K562 (cell line): ENCODE results near the gene C11orf98. TPM values are rescaled to one million over a fixed set of nuclear protein-coding genes. Genes with fewer than 3 reads are reported as not detected.

Experiments used
- CREB1 ChIP-seq, 2 experiments: sonication (generic) in 1 of 2; formaldehyde crosslinking in 1 of 2; IDR thresholded peaks; 2 replicates each; pipeline versions ENCODE4 v1.6.1 to v1.8.0; 2012 to 2022; ENCODE audit warnings: inconsistent platforms in 1 of 2, mild to moderate bottlenecking in 1 of 2, missing genetic modification reagents in 1 of 2, moderate library complexity in 1 of 2
- CREM ChIP-seq: IDR thresholded peaks from 2 replicates; pipeline ENCODE4 v1.6.1; 2014; ENCODE audit warnings: antibody characterized with exemption, low read depth
- CXXC5 ChIP-seq: fragments of 250-450 bp; sonication (Bioruptor Pico); IDR thresholded peaks from 2 replicates; pipeline ENCODE4 v1.8.0; 2022; ENCODE audit warnings: inconsistent platforms, mild to moderate bottlenecking, moderate library complexity
- ERF ChIP-seq: fragments of 450-650 bp; formaldehyde crosslinking; IDR thresholded peaks from 2 replicates; pipeline ENCODE4 v1.4.0; 2020; ENCODE audit warnings: mild to moderate bottlenecking, mixed read lengths
- FOSL1 ChIP-seq: fragments of 200-800 bp; sonication (Bioruptor generic); conservative IDR thresholded peaks from 2 replicates; pipeline ENCODE4 v1.6.1; 2016; ENCODE audit warnings: missing genetic modification characterization, missing compliant biosample characterization
- FOXK2 ChIP-seq, 2 experiments: fragments of 450-650 bp; IDR thresholded peaks in 1 of 2; conservative IDR thresholded peaks in 1 of 2; 2 replicates each; pipeline ENCODE4 v1.6.1; 2016; ENCODE audit warnings: low read depth in 2 of 2, mild to moderate bottlenecking in 1 of 2
- GABPB2 ChIP-seq: fragments of 250-450 bp; sonication (Bioruptor Pico); conservative IDR thresholded peaks from 2 replicates; pipeline ENCODE4 v1.5.1; 2021; ENCODE audit warnings: mild to moderate bottlenecking
- GMEB1 ChIP-seq: fragments of 250-450 bp; sonication (Bioruptor Pico); IDR thresholded peaks from 2 replicates; pipeline ENCODE4 v1.4.0; 2020; ENCODE audit warnings: mild to moderate bottlenecking
- KDM4B ChIP-seq, 2 experiments: fragments of 450-650 bp in 1 of 2; sonication (generic) in 1 of 2; IDR thresholded peaks; 2 replicates each; pipeline ENCODE4 v1.6.1; 2016 to 2017; ENCODE audit warnings: borderline replicate concordance in 2 of 2, antibody characterized with exemption in 1 of 2, low read depth in 1 of 2, mild to moderate bottlenecking in 1 of 2
- LCOR ChIP-seq: sonication (generic); formaldehyde crosslinking; IDR thresholded peaks from 2 replicates; pipeline ENCODE4 v1.8.0; 2022; ENCODE audit warnings: mild to moderate bottlenecking, missing genetic modification reagents
- MYC ChIP-seq, 2 experiments: fragments of 250-450 bp in 1 of 2; sonication (Bioruptor Pico) in 1 of 2; IDR thresholded peaks; 2 replicates each; pipeline versions ENCODE4 v1.5.1 to v1.6.1; 2012 to 2021; ENCODE audit warnings: low read depth in 2 of 2, borderline replicate concordance in 1 of 2, improper control_type of control experiment in 1 of 2, low read length in 1 of 2, mild to moderate bottlenecking in 1 of 2, moderate library complexity in 1 of 2
- NCOA1 ChIP-seq: fragments of 450-650 bp; IDR thresholded peaks from 2 replicates; pipeline ENCODE4 v1.6.1; 2016; ENCODE audit warnings: low read depth
- NEUROD1 ChIP-seq: fragments of 150-350 bp; IDR thresholded peaks from 2 replicates; pipeline ENCODE4 v1.6.1; 2014; ENCODE audit warnings: borderline replicate concordance, low read length, low read depth; ENCODE audit not compliant: partially characterized antibody
- NFE2 ChIP-seq: IDR thresholded peaks from 2 replicates; pipeline ENCODE4 v1.6.1; 2014; ENCODE audit warnings: antibody characterized with exemption, low read depth
- PHF20 ChIP-seq: fragments of 450-650 bp; IDR thresholded peaks from 2 replicates; pipeline ENCODE4 v1.6.1; 2018; ENCODE audit not compliant: partially characterized antibody
- SMARCB1 ChIP-seq: IDR thresholded peaks from 2 replicates; pipeline ENCODE4 v1.6.1; 2011; ENCODE audit warnings: improper control_type of control experiment, low read depth; ENCODE audit not compliant: insufficient read length
- SMARCE1 ChIP-seq: fragments of 450-650 bp; IDR thresholded peaks from 2 replicates; pipeline ENCODE4 v1.7.1; 2016; ENCODE audit warnings: mild to moderate bottlenecking
- TAF15 ChIP-seq: fragments of 200-400 bp; formaldehyde crosslinking; IDR thresholded peaks from 2 replicates; pipeline ENCODE4 v1.6.1; 2017; ENCODE audit warnings: mild to moderate bottlenecking, low read depth, low read length, moderate library complexity
- TCF7L2 ChIP-seq: fragments of 150-350 bp; IDR thresholded peaks from 2 replicates; pipeline ENCODE4 v1.6.1; 2016; ENCODE audit warnings: low read depth, mild to moderate bottlenecking, low read length, moderate library complexity
- ZBTB26 ChIP-seq: fragments of 450-650 bp; formaldehyde crosslinking; IDR thresholded peaks from 2 replicates; pipeline ENCODE4 v1.4.0; 2022; ENCODE audit warnings: missing genetic modification characterization
- ZNF224 ChIP-seq: sonication (generic); formaldehyde crosslinking; IDR thresholded peaks from 2 replicates; pipeline ENCODE4 v1.8.0; 2022; ENCODE audit warnings: mild to moderate bottlenecking, missing genetic modification reagents
- ZNF24 ChIP-seq: fragments of 450-650 bp; IDR thresholded peaks from 2 replicates; pipeline ENCODE4 v1.6.1; 2016
- ZNF384 ChIP-seq: IDR thresholded peaks from 2 replicates; pipeline ENCODE4 v1.6.1; 2012; ENCODE audit warnings: low read depth, low read length, improper control_type of control experiment
- ZNF766 ChIP-seq: fragments of 200-800 bp; sonication (Bioruptor generic); conservative IDR thresholded peaks from 2 replicates; pipeline ENCODE4 v1.6.1; 2016; ENCODE audit warnings: missing genetic modification characterization, missing compliant biosample characterization
- polyA plus RNA-seq, 8 experiments: library from polyadenylated mRNA; depleted of rRNA in 4 of 8; stranded (reverse) in 5 of 8; unstranded in 3 of 8; fragments of >200 nt; fragmentation: Nextera tagmentation in 2 of 8; fragmentation: Illumina TruSeq in 1 of 8; extraction: Ambion mirVana in 2 of 8; extraction: Trizol in 1 of 8; gene quantifications; 2 replicates each; pipeline versions ENCODE4 v1.2.1 to v1.2.3, GENCODE V29; 2011 to 2014; ENCODE audit warnings: inconsistent platforms in 1 of 8, missing spikeins in 1 of 8
- total RNA-seq, 7 experiments: library from RNA; depleted of rRNA in 6 of 7; stranded (reverse); fragments of >200 nt in 6 of 7; fragmentation: Illumina TruSeq in 2 of 7; extraction: Trizol in 2 of 7; gene quantifications; 2 replicates each; pipeline versions ENCODE4 v1.2.1 to v1.2.3, GENCODE V29; 2011 to 2021; ENCODE audit warnings: low replicate concordance in 1 of 7
- TF ChIP-seq, protein P1 (sequence below): fragments of 450-650 bp; formaldehyde crosslinking; IDR thresholded peaks from 2 replicates; pipeline ENCODE4 v1.4.0; 2022; ENCODE audit warnings: mild to moderate bottlenecking, moderate library complexity

The C11orf98 gene
- total and polyA plus RNA-seq, 9 of the 15 experiments (the other 6 are each of a cell fraction or from before 2014, with no cell fraction given) = 103 to 352 (median 218) TPM

- peak; percentile 22; the same call in 1 of the 2 replicates for TF ChIP-seq CREB1 (IDR thresholded peaks at IDR 0.05)
- no peak for TF ChIP-seq CREB1 (CRISPR knock-in tag; IDR thresholded peaks at IDR 0.05)
- peak; percentile 19 for TF ChIP-seq PHF20
- TF ChIP-seq LCOR (CRISPR knock-in tag) = no peak
- TF ChIP-seq FOXK2 (conservative IDR thresholded peaks at IDR 0.05 in 1 of 2, IDR thresholded peaks at IDR 0.05 in 1 of 2; ENCODE audit: low read depth in 2 of 2) = no peak
- peak; percentile 7 for TF ChIP-seq NEUROD1
- peak; percentile 32; the same call in 1 of the 2 replicates for TF ChIP-seq MYC (IDR thresholded peaks at IDR 0.05; ENCODE audit: low read depth, low read length)
- TF ChIP-seq MYC (CRISPR knock-in tag; IDR thresholded peaks at IDR 0.05; ENCODE audit: borderline replicate concordance, low read depth) = no peak
- TF ChIP-seq TCF7L2 = no peak
- TF ChIP-seq SMARCE1 = no peak
- no peak for TF ChIP-seq ZNF384
- peak; percentile 71; the same call in 1 of the 2 replicates for TF ChIP-seq ERF (CRISPR knock-in tag)
- no peak for TF ChIP-seq ZNF766 (CRISPR knock-in tag)
- no peak for TF ChIP-seq GABPB2 (CRISPR knock-in tag)
- TF ChIP-seq FOSL1 (tag) = no peak
- peak; percentile 7; the same call in 1 of the 2 replicates for TF ChIP-seq CREM
- no peak for TF ChIP-seq TAF15
- TF ChIP-seq KDM4B (IDR thresholded peaks at IDR 0.05; ENCODE audit: borderline replicate concordance in 2 of 2, low read depth in 1 of 2) = no peak; a peak in 1 of 4 replicates
- TF ChIP-seq, protein P1, sequence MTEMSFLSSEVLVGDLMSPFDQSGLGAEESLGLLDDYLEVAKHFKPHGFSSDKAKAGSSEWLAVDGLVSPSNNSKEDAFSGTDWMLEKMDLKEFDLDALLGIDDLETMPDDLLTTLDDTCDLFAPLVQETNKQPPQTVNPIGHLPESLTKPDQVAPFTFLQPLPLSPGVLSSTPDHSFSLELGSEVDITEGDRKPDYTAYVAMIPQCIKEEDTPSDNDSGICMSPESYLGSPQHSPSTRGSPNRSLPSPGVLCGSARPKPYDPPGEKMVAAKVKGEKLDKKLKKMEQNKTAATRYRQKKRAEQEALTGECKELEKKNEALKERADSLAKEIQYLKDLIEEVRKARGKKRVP (CRISPR knock-in tag) = no peak
- peak; percentile 61 for TF ChIP-seq NFE2
- TF ChIP-seq ZNF24 = no peak
- TF ChIP-seq GMEB1 = no peak
- TF ChIP-seq CXXC5 (CRISPR knock-in tag) = peak; percentile 79
- TF ChIP-seq SMARCB1 = no peak
- no peak for TF ChIP-seq ZNF224
- TF ChIP-seq ZBTB26 = 0 out of 2 replicates have a peak, but pooled peaks have one; percentile 49
- TF ChIP-seq NCOA1 = no peak
Measured at GRCh38 chr11:62705880-62706849, 41.2 kb upstream of the C11orf98 start (continued).
